H1 (cell line): ENCODE results near the gene RGS14. TPM values are rescaled to one million over a fixed set of nuclear protein-coding genes. Genes with fewer than 3 reads are reported as not detected.

Experiments
- CTCF ChIA-PET: fragments of 300-600 bp; sonication (Branson Sonifier 250); formaldehyde crosslinking; loops from one replicate; lab custom pipeline; 2021; ENCODE audit not compliant: partially characterized antibody; lab: Charles Lee
- POLR2A ChIA-PET: fragments of 300-600 bp; sonication (Branson Sonifier 250); formaldehyde crosslinking; loops from one replicate; lab custom pipeline; 2021; ENCODE audit warnings: inconsistent platforms; ENCODE audit not compliant: partially characterized antibody; lab: Charles Lee
- DNase-seq, 2 experiments: peaks; one replicate each; pipeline versions ENCODE4 v3.0.0 to v3.0.0-alpha.2; 2010 to 2022; ENCODE audit warnings: low spot score in 2 of 2, low read depth in 1 of 2, mixed read lengths in 1 of 2
- FAIRE-seq: peaks from 2 replicates; lab custom pipeline; 2011; peaks lifted over from hg19 to GRCh38; lab: Jason Lieb, UNC
- H2AFZ ChIP-seq: 2 replicates; pipeline ENCODE4 v1.8.1; 2012; ENCODE audit warnings: low read length, inconsistent platforms
- H2AK5ac ChIP-seq: 2 replicates; pipeline ENCODE4 v1.6.1; 2013; ENCODE audit warnings: low read depth, low read length
- H2BK120ac ChIP-seq: replicated peaks from 2 replicates; pipeline ENCODE3; 2013; ENCODE audit warnings: low read depth, low read length, inconsistent platforms
- H2BK12ac ChIP-seq: 2 replicates; pipeline ENCODE4 v1.6.1; 2013; ENCODE audit warnings: low read depth, low read length
- H2BK15ac ChIP-seq: 2 replicates; pipeline ENCODE4 v1.6.1; 2013; ENCODE audit warnings: low read length
- H2BK20ac ChIP-seq: 2 replicates; pipeline ENCODE4 v1.6.1; 2013; ENCODE audit warnings: low read length
- H2BK5ac ChIP-seq: 2 replicates; pipeline ENCODE4 v1.6.1; 2013; ENCODE audit warnings: low read depth, low read length
- H3K14ac ChIP-seq: 2 replicates; pipeline ENCODE4 v1.6.1; 2013; ENCODE audit warnings: inconsistent platforms; ENCODE audit not compliant: insufficient read length
- H3K18ac ChIP-seq: 2 replicates; pipeline ENCODE4 v1.6.1; 2013; ENCODE audit warnings: low read length; ENCODE audit errors: extremely low read depth
- H3K23ac ChIP-seq: 2 replicates; pipeline ENCODE4 v1.6.1; 2013; ENCODE audit warnings: inconsistent platforms; ENCODE audit not compliant: insufficient read length
- H3K23me2 ChIP-seq: 2 replicates; pipeline ENCODE4 v1.6.1; 2013; ENCODE audit warnings: low read depth, low read length
- H3K27ac ChIP-seq: 2 replicates; pipeline ENCODE4 v1.6.1; 2011; ENCODE audit warnings: low read depth, low read length, inconsistent platforms
- H3K27me3 ChIP-seq, 4 experiments: replicated peaks in 1 of 4; 1 replicate in 1 of 4; 2 replicates in 3 of 4; pipeline versions ENCODE4 v1.6.1 to v1.8.1; 2011 to 2013; ENCODE audit warnings: low read length in 3 of 4, mild to moderate bottlenecking in 3 of 4, inconsistent platforms in 2 of 4, mixed read lengths in 2 of 4, moderate library complexity in 1 of 4; ENCODE audit not compliant: control insufficient read depth in 3 of 4, insufficient read depth in 3 of 4; ENCODE audit errors: extremely low read depth in 1 of 4
- H3K36me3 ChIP-seq, 4 experiments: 2 replicates each; pipeline versions ENCODE4 v1.6.1 to v1.8.1; 2011 to 2013; ENCODE audit warnings: mild to moderate bottlenecking in 4 of 4, low read length in 3 of 4, moderate library complexity in 2 of 4, control low read depth in 1 of 4, inconsistent platforms in 1 of 4; ENCODE audit not compliant: insufficient read depth in 4 of 4, control insufficient read depth in 2 of 4
- H3K4ac ChIP-seq: replicated peaks from 2 replicates; pipeline ENCODE3; 2013; ENCODE audit warnings: low read length, low read depth, mixed read lengths, inconsistent platforms; ENCODE audit not compliant: insufficient read length
- H3K4me1 ChIP-seq, 4 experiments: replicated peaks in 1 of 4; 1 replicate in 1 of 4; 2 replicates in 3 of 4; pipeline versions ENCODE4 v1.6.1 to v1.8.1; 2011 to 2013; ENCODE audit warnings: low read length in 3 of 4, inconsistent platforms in 2 of 4, mixed read lengths in 1 of 4; ENCODE audit not compliant: insufficient read depth in 4 of 4, control insufficient read depth in 3 of 4
- H3K4me2 ChIP-seq, 2 experiments: 2 replicates each; pipeline versions ENCODE4 v1.6.1 to v1.8.1; 2011 to 2013; ENCODE audit warnings: low read depth in 2 of 2, low read length in 2 of 2, control low read depth in 1 of 2, inconsistent platforms in 1 of 2, mild to moderate bottlenecking in 1 of 2; ENCODE audit not compliant: insufficient read depth in 1 of 2
- H3K4me3 ChIP-seq, 4 experiments: fragments of 200-600, 300-600 bp in 1 of 4; sonication (generic), shearing (Covaris generic), sonication (Bioruptor Twin) in 1 of 4; 2 replicates each; pipeline versions ENCODE4 v1.5.1 to v1.8.1; 2011 to 2016; ENCODE audit warnings: low read length in 4 of 4, low read depth in 3 of 4, control low read depth in 2 of 4, inconsistent platforms in 2 of 4, mild to moderate bottlenecking in 2 of 4, mixed read lengths in 1 of 4, moderate library complexity in 1 of 4; ENCODE audit not compliant: insufficient read depth in 2 of 4; ENCODE audit errors: extremely low read depth in 1 of 4
- H3K56ac ChIP-seq: replicated peaks from 2 replicates; pipeline ENCODE3; 2013; ENCODE audit warnings: low read depth, mild to moderate bottlenecking, mixed read lengths, low read length, inconsistent platforms; ENCODE audit not compliant: insufficient read length
- H3K79me1 ChIP-seq: 2 replicates; pipeline ENCODE4 v1.6.1; 2013; ENCODE audit warnings: low read depth, low read length, control low read depth
- H3K79me2 ChIP-seq, 2 experiments: 2 replicates each; pipeline versions ENCODE4 v1.6.1 to v1.8.1; 2012 to 2013; ENCODE audit warnings: low read length in 2 of 2, mild to moderate bottlenecking in 2 of 2, inconsistent platforms in 1 of 2; ENCODE audit not compliant: insufficient read depth in 2 of 2, control insufficient read depth in 1 of 2
- H3K9ac ChIP-seq, 4 experiments: replicated peaks in 1 of 4; 1 replicate in 1 of 4; 2 replicates in 3 of 4; pipeline versions ENCODE4 v1.6.1 to v1.8.1; 2011 to 2013; ENCODE audit warnings: low read depth in 3 of 4, low read length in 3 of 4, control low read depth in 2 of 4, mild to moderate bottlenecking in 2 of 4, moderate library complexity in 2 of 4, inconsistent platforms in 1 of 4; ENCODE audit errors: extremely low read depth in 1 of 4
- H3K9me3 ChIP-seq, 2 experiments: 2 replicates each; pipeline versions ENCODE4 v1.6.1 to v1.8.1; 2012 to 2013; ENCODE audit warnings: mild to moderate bottlenecking in 2 of 2, moderate library complexity in 2 of 2, control low read depth in 1 of 2, inconsistent platforms in 1 of 2, low read depth in 1 of 2, low read length in 1 of 2, mixed read lengths in 1 of 2; ENCODE audit not compliant: insufficient read depth in 2 of 2
- H4K20me1 ChIP-seq, 2 experiments: replicated peaks in 1 of 2; 2 replicates each; pipeline versions ENCODE3 to v1.8.1; 2011 to 2013; ENCODE audit warnings: inconsistent platforms in 2 of 2, low read length in 2 of 2, mild to moderate bottlenecking in 1 of 2; ENCODE audit not compliant: insufficient read depth in 2 of 2, control insufficient read depth in 1 of 2
- H4K5ac ChIP-seq: 2 replicates; pipeline ENCODE4 v1.6.1; 2013; ENCODE audit warnings: low read length, low read depth, mixed read lengths, inconsistent platforms; ENCODE audit not compliant: insufficient read length
- H4K8ac ChIP-seq: 2 replicates; pipeline ENCODE4 v1.8.0; 2013; ENCODE audit warnings: mild to moderate bottlenecking, moderate library complexity, low read length, inconsistent platforms; ENCODE audit not compliant: insufficient read depth; ENCODE audit errors: extremely low read depth
- H4K91ac ChIP-seq: replicated peaks from 2 replicates; pipeline ENCODE3; 2013; ENCODE audit warnings: low read length, mixed read lengths, inconsistent platforms; ENCODE audit not compliant: insufficient read length
- BACH1 ChIP-seq: IDR thresholded peaks from 2 replicates; pipeline ENCODE4 v1.6.1; 2012; ENCODE audit warnings: low read length, improper control_type of control experiment
- CBX5 ChIP-seq: fragments of 300-800, 300-1000 bp; sonication (generic); IDR thresholded peaks from 2 replicates; pipeline ENCODE4 v1.7.1; 2016; ENCODE audit warnings: antibody characterized with exemption, low read length, low read depth
- RBBP5 ChIP-seq: IDR thresholded peaks from 2 replicates; pipeline ENCODE4 v1.7.1; 2012; ENCODE audit warnings: low read depth, mild to moderate bottlenecking, inconsistent platforms, low read length, moderate library complexity, borderline replicate concordance
- SIRT6 ChIP-seq: IDR thresholded peaks from one replicate; pipeline ENCODE4 v1.7.1; 2012; ENCODE audit warnings: low read length, inconsistent platforms
- SP1 ChIP-seq: IDR thresholded peaks from 2 replicates; pipeline ENCODE4 v1.6.1; 2011; ENCODE audit warnings: low read depth, low read length
- WGBS, 2 experiments: shearing (Covaris generic) in 1 of 2; methylation state at CpG; one replicate each; pipeline versions ENCODE4 v1.1.6 to v1.1.7; 2013 to 2015; ENCODE audit warnings: low lambda C conversion rate in 2 of 2, mixed read lengths in 2 of 2, inconsistent platforms in 1 of 2, low coverage in 1 of 2, missing lambda C conversion rate in 1 of 2; ENCODE audit not compliant: insufficient replicate concordance in 2 of 2, insufficient coverage in 1 of 2, insufficient read length in 1 of 2; ENCODE audit errors: extremely low coverage in 1 of 2, missing lambda C conversion rate in 1 of 2; 5-methylcytosine and 5-hydroxymethylcytosine counted together
- polyA plus RNA-seq, 7 experiments: library from polyadenylated mRNA; depleted of rRNA in 3 of 7; stranded (reverse) in 5 of 7; unstranded in 2 of 7; fragments of >200 nt in 5 of 7; fragments of 200-250 nt in 2 of 7; gene quantifications; 1 replicate in 5 of 7; 2 replicates in 1 of 7; 4 replicates in 1 of 7; pipeline versions ENCODE4 v1.2.1 to v1.2.3, GENCODE V29; 2011 to 2013; ENCODE audit warnings: missing spikeins in 2 of 7, mixed read lengths in 2 of 7
- total RNA-seq: library from RNA; stranded (reverse); fragmentation: NEBNext Ultra II Directional; extraction: Animal tissue kit (Norgen Biotek cat#: 25700); gene quantifications from 2 replicates; pipeline ENCODE4 v1.2.1, GENCODE V29; 2021

Gene RGS14
- total and polyA plus RNA-seq, 2 of the 8 experiments (the other 6 are each of a cell fraction or from before 2014, with no cell fraction given): 24.4 to 46.1 TPM

DNA sequence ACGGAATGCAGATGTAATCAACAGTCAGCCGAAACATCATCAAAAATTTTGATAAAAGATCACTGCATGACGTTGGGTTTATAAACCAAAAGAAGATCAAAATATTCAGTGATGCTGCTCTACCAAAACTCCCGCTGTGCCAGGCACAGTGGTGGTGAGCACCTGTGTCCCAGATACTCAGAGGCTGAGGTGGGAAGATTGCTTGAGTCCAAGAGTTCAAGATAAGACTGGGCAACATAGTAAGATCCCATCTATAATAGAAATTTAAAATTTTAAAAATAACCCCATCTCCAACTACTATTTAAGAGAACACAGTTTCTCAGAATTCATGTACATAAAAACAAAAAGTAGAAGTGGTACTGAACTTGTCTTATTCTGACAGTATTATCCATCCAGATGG lies 10.0 kb upstream of the RGS14 start:
- Histone ChIP-seq H2AFZ (no peak overlapping the region), H2BK5ac (no peak overlapping the region), H3K23me2 (peaks cover 8% of the 10 kb centered on the region), H3K79me1 (peaks cover 18% of the 10 kb centered on the region), H4K5ac (no peak overlapping the region), H3K56ac (no peak overlapping the region), H3K4me3 (no peak overlapping the region), H3K9ac (no peak overlapping the region), H4K91ac (no peak overlapping the region), H3K14ac (no peak overlapping the region), H3K4ac (no peak overlapping the region), H2BK15ac (no peak overlapping the region), H3K18ac (no peak overlapping the region), H4K8ac (no peak overlapping the region), H3K79me2 (peaks cover 15 to 70% of the 10 kb centered on the region in 2 experiments), H3K4me2 (no peak overlapping the region), H3K27me3 (no peaks in the 10 kb centered on the region), H2AK5ac (no peak overlapping the region), H4K20me1 (peaks cover 5 to 7% of the 10 kb centered on the region in 2 experiments), H3K36me3 (peaks cover 0 to 10% (median 4%) of the 10 kb centered on the region in 4 experiments; a peak in 4 of 8 replicates), H3K23ac (no peak overlapping the region), H2BK20ac (no peak overlapping the region), H2BK12ac (no peak overlapping the region), H3K9me3 (no peaks in the 10 kb centered on the region), H2BK120ac (no peak overlapping the region), H3K4me1 (peaks cover 0 to 13% (median 4%) of the 10 kb centered on the region in 4 experiments; a peak in 3 of 7 replicates), H3K27ac (no peak overlapping the region)
- no peak for DNase-seq
- TF ChIP-seq SP1: no peak
- no peak for TF ChIP-seq RBBP5
- TF ChIP-seq CBX5: no peak
- TF ChIP-seq BACH1: no peak
- TF ChIP-seq SIRT6: no peak
- ChIA-PET CTCF (interaction anchor here (0.8 to 2.4 kb wide), 4 partner anchors 11 to 38 kb away, joined by 3 to 18 read pairs (median 6); no protein-coding TSS in a partner anchor), POLR2A (no interaction called here)
- 94% methylated on average over 4 of the region's 4 CpGs; no CpG with 5 or more reads in 1 of the 2 experiments for WGBS, 2 experiments
- no peak for FAIRE-seq
